ENCODE results near the gene ATP11A.

Gene ATP11A

GRCh38 chr13:112820318-112820717 is 130.5 kb downstream of the ATP11A start:
- DNase-seq (ENCODE audit: low read depth, low spot score): no peak

- no peak for DNase-seq (ENCODE audit: low read depth, low spot score)
These were observed 131.7 kb downstream of the ATP11A start for GRCh38 chr13:112821340-112822055.

GRCh38 chr13:112822851-112823250 is 133.0 kb downstream of the ATP11A start:
- DNase-seq (ENCODE audit: low read depth, low spot score): no peak

- DNase-seq (ENCODE audit: low read depth, low spot score): no peak
These were observed 134.6 kb downstream of the ATP11A start for GRCh38 chr13:112824429-112824828.

- no peak for DNase-seq (ENCODE audit: low read depth, low spot score)
These were observed 135.2 kb downstream of the ATP11A start for GRCh38 chr13:112825071-112825470.

GRCh38 chr13:112825875-112826274 is 136.0 kb downstream of the ATP11A start:
- no peak for DNase-seq (ENCODE audit: low read depth, low spot score)

- DNase-seq (ENCODE audit: low read depth, low spot score): no peak
These were observed 136.7 kb downstream of the ATP11A start for GRCh38 chr13:112826565-112826964.

- DNase-seq (ENCODE audit: low read depth, low spot score): no peak
These were observed 138.4 kb downstream of the ATP11A start for GRCh38 chr13:112828082-112828699.

GRCh38 chr13:112828756-112829155 is 138.9 kb downstream of the ATP11A start:
- no peak for DNase-seq (ENCODE audit: low read depth, low spot score)

GRCh38 chr13:112831196-112831595 is 141.4 kb downstream of the ATP11A start:
- DNase-seq (ENCODE audit: low read depth, low spot score): no peak

GRCh38 chr13:112831801-112832200 is 142.0 kb downstream of the ATP11A start:
- DNase-seq (ENCODE audit: low read depth, low spot score): no peak

- DNase-seq (ENCODE audit: low read depth, low spot score): no peak
These were observed 143.0 kb downstream of the ATP11A start for GRCh38 chr13:112832811-112833210.

- no peak for DNase-seq (ENCODE audit: low read depth, low spot score)
These were observed 143.9 kb downstream of the ATP11A start for GRCh38 chr13:112833551-112834257.

GRCh38 chr13:112835344-112835743 is 145.5 kb downstream of the ATP11A start:
- no peak for DNase-seq (ENCODE audit: low read depth, low spot score)

GRCh38 chr13:112835796-112836195 is 146.0 kb downstream of the ATP11A start:
- DNase-seq (ENCODE audit: low read depth, low spot score): no peak

GRCh38 chr13:112836940-112837339 is 147.1 kb downstream of the ATP11A start:
- no peak for DNase-seq (ENCODE audit: low read depth, low spot score)

- no peak for DNase-seq (ENCODE audit: low read depth, low spot score)
These were observed 147.7 kb downstream of the ATP11A start for GRCh38 chr13:112837371-112838037.

GRCh38 chr13:112838038-112838841 is 148.4 kb downstream of the ATP11A start:
- DNase-seq (ENCODE audit: low read depth, low spot score): no peak

- DNase-seq (ENCODE audit: low read depth, low spot score): no peak
These were observed 148.9 kb downstream of the ATP11A start for GRCh38 chr13:112838842-112839117.

- no peak for DNase-seq (ENCODE audit: low read depth, low spot score)
These were observed 149.7 kb downstream of the ATP11A start for GRCh38 chr13:112839356-112840105.

All from activated naive CD8-positive, alpha-beta T cell treated with anti-CD3 and anti-CD28 coated beads, Interleukin-2, amount 50 U/mL, for 16 hours (primary cell).